GM12873 (cell line): ENCODE measurements around the gene PREX1.

Experiments
- CTCF ChIP-seq: IDR thresholded peaks from 2 replicates; pipeline ENCODE4 v1.5.1; 2012; ENCODE audit warnings: low read depth, mild to moderate bottlenecking, moderate library complexity, low read length, control low read depth; ENCODE audit not compliant: insufficient read depth; ENCODE audit errors: missing control alignments

PREX1 gene

GRCh38 chr20:48812600-48813445 is 15.0 kb downstream of the PREX1 start:
- no peak for TF ChIP-seq CTCF

GRCh38 chr20:48809673-48810072 is 18.1 kb downstream of the PREX1 start:
- no peak for TF ChIP-seq CTCF

DNA sequence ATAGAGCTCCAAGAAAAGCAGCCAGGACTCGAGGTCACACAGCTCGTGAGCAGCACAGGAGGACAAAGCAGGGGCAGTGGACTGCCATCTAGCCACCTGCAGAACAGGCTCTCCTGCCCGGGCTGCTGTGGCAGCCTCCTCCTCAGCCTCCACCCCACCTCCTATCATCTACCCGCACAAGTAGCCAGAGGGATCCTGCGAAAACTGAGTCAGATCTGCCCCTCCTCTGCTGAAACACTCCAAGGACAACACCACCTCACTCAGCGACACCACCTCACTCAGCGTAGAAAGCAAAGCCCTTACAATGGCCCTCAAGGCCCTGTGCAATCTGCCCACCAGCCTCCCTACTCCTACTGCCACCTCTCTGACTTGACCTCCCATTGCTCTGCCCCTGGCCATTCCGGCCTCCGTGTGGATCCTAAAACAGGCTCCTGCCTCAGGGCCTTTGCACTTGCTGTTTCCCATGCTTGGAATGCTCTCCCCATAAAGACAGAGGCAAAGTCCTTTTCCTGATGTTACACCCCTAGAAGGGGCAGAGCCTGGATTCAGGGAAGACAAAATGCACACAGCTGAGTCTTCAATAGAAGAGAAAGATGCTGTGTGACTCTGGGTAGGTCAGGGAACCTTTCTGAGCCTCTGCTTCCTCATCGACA is 19.3 kb downstream of the PREX1 start:
- no peak for TF ChIP-seq CTCF

GRCh38 chr20:48807586-48808381 is 20.0 kb downstream of the PREX1 start:
- TF ChIP-seq CTCF, result no peak

DNA sequence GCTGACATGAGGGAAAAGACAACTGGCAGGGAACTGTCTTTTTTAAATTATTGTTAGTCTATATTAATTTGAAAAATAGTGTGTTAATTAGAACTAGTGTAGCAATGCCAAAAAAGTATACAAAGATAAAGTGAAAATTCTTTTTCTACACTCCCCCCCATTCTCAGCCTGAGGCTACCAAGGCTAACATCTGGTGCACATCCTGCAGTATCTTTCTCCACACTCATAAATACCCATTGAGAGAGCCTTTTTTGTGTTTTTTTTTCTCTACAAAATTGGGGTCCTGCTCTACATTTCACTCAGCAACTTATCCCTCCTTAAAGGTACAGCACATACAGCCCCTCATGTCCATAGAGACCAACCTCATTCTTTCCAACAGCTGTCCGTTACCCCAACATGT is 20.7 kb downstream of the PREX1 start:
- no peak for TF ChIP-seq CTCF

DNA sequence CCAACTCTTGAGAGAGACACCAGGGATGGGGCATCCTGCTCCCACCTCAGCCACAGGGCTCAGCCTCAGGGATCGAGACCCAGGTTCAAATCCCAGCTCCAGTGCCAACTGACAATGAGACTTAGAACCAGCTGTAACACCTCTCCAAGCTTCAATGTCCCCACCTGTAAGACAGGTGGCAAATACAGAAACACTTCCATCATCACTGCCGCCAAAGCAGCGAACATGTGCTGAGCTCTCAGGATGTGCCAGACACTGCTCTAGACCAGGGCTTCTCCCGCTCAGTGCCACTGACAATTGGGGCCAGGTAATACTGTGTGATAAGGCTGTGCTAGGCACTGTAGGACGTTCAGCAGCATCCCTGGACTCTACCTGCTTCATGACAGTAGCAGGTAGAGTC is 22.1 kb downstream of the PREX1 start:
- TF ChIP-seq CTCF, result no peak

- no peak for TF ChIP-seq CTCF
Observed at GRCh38 chr20:48805286-48805685, 22.5 kb downstream of the PREX1 start.
